Measurements from ENCODE around the gene DTX3.
"Not testable (repeated sequence)": the region's sequence is repeated elsewhere in the genome, so short reads cannot be mapped to it uniquely, and the experiment has no call there.

DTX3 gene

GRCh38 chr12:57613427-57614109 is 8.9 kb downstream of the DTX3 start:
- no peak for TF ChIP-seq CTCF (IDR thresholded peaks at IDR 0.05; ENCODE audit: extremely low read depth, missing control alignments)
- DNase-seq (ENCODE audit: low spot score), result peak; percentile 13

GRCh38 chr12:57614178-57614947 is 9.7 kb downstream of the DTX3 start:
- DNase-seq (ENCODE audit: low spot score), result peak; percentile 90
- TF ChIP-seq CTCF (IDR thresholded peaks at IDR 0.05; ENCODE audit: extremely low read depth, missing control alignments), result no peak

GRCh38 chr12:57614948-57615500 is 10.4 kb downstream of the DTX3 start:
- DNase-seq (ENCODE audit: low spot score), result no peak
- TF ChIP-seq CTCF (IDR thresholded peaks at IDR 0.05; ENCODE audit: extremely low read depth, missing control alignments), result no peak

- no peak for TF ChIP-seq CTCF (IDR thresholded peaks at IDR 0.05; ENCODE audit: extremely low read depth, missing control alignments)
- no peak for DNase-seq (ENCODE audit: low spot score)
Observed at GRCh38 chr12:57615637-57616036, 11.0 kb downstream of the DTX3 start.

- no peak for TF ChIP-seq CTCF (IDR thresholded peaks at IDR 0.05; ENCODE audit: extremely low read depth, missing control alignments)
- no peak for DNase-seq (ENCODE audit: low spot score)
Observed at GRCh38 chr12:57616383-57617101, 11.9 kb downstream of the DTX3 start.

- no peak for TF ChIP-seq CTCF (IDR thresholded peaks at IDR 0.05; ENCODE audit: extremely low read depth, missing control alignments)
- no peak for DNase-seq (ENCODE audit: low spot score)
Observed at GRCh38 chr12:57617942-57618341, 13.3 kb downstream of the DTX3 start.

GRCh38 chr12:57618431-57618830 is 13.8 kb downstream of the DTX3 start:
- DNase-seq (ENCODE audit: low spot score), result not testable (repeated sequence)
